NCI-H1694 (cell line): ENCODE measurements around the gene RICTOR.
A peak's percentile ranks its signal among the peaks of the same experiment; 100 is the strongest.

Experiments used
- DNase-seq: peaks from one replicate; lab custom pipeline; 2025; lab: John Stamatoyannopoulos, UW

RICTOR gene

GRCh38 chr5:39074017-39074814 lies at the start of gene RICTOR:
Gene RICTOR, minus strand, starts transcription at chr5:39074399. Its CDS starts 22 bp downstream, at chr5:39074377.
- DNase-seq, result peak; percentile 65

GRCh38 chr5:39121922-39122321 lies 47.7 kb upstream of the RICTOR start:
- DNase-seq, result no peak

GRCh38 chr5:39121315-39121714 lies 47.1 kb upstream of the RICTOR start:
- DNase-seq, result no peak

GRCh38 chr5:39120052-39120420 lies 45.8 kb upstream of the RICTOR start:
- no peak for DNase-seq

GRCh38 chr5:39119404-39120051 lies 45.3 kb upstream of the RICTOR start:
- DNase-seq, result no peak

GRCh38 chr5:39118638-39119037 lies 44.4 kb upstream of the RICTOR start:
- DNase-seq, result no peak

- DNase-seq, result no peak
Measured at GRCh38 chr5:39117401-39117800, 43.2 kb upstream of the RICTOR start.

- DNase-seq, result no peak
Measured at GRCh38 chr5:39116344-39117170, 42.4 kb upstream of the RICTOR start.

GRCh38 chr5:39115644-39116343 lies 41.6 kb upstream of the RICTOR start:
- DNase-seq, result no peak

GRCh38 chr5:39114155-39114554 lies 40.0 kb upstream of the RICTOR start:
- DNase-seq, result no peak

- no peak for DNase-seq
Measured at GRCh38 chr5:39113354-39113953, 39.3 kb upstream of the RICTOR start.

- no peak for DNase-seq
Measured at GRCh38 chr5:39109606-39110005, 35.4 kb upstream of the RICTOR start.

- no peak for DNase-seq
Measured at GRCh38 chr5:39108987-39109386, 34.8 kb upstream of the RICTOR start.

- no peak for DNase-seq
Measured at GRCh38 chr5:39107350-39107749, 33.2 kb upstream of the RICTOR start.

GRCh38 chr5:39106322-39106721 lies 32.1 kb upstream of the RICTOR start:
- no peak for DNase-seq

- no peak for DNase-seq
Measured at GRCh38 chr5:39104221-39104620, 30.0 kb upstream of the RICTOR start.

- DNase-seq, result no peak
Measured at GRCh38 chr5:39102684-39103155, 28.5 kb upstream of the RICTOR start.

GRCh38 chr5:39100851-39101396 lies 26.7 kb upstream of the RICTOR start:
- DNase-seq, result no peak

GRCh38 chr5:39100301-39100850 lies 26.2 kb upstream of the RICTOR start:
- no peak for DNase-seq

GRCh38 chr5:39099831-39100230 lies 25.6 kb upstream of the RICTOR start:
- DNase-seq, result no peak

GRCh38 chr5:39093352-39093751 lies 19.2 kb upstream of the RICTOR start:
- DNase-seq, result no peak
